Endothelial cell of umbilical vein (primary cell): ENCODE results near the gene TMEM14A. TPM values are rescaled to one million over a fixed set of nuclear protein-coding genes. Genes with fewer than 3 reads are reported as not detected.
A peak's percentile ranks its signal among the peaks of the same experiment; 100 is the strongest.

Experiments
- BruUV-seq: library from RNA; stranded (reverse); fragments of 400-500 nt; replicated peaks from 2 replicates; lab custom pipeline; 2021; lab: Mats Ljungman, UMichigan
- CTCF ChIA-PET: fragments of 300-600, 350-600 bp; sonication (Branson Sonifier 250); formaldehyde crosslinking; loops from one replicate; lab custom pipeline; 2021; ENCODE audit warnings: antibody characterized with exemption, inconsistent platforms; lab: Charles Lee
- POLR2A ChIA-PET: fragments of 300-600, 350-600 bp; sonication (Branson Sonifier 250); formaldehyde crosslinking; loops from one replicate; lab custom pipeline; 2021; ENCODE audit warnings: antibody characterized with exemption, inconsistent platforms; lab: Charles Lee
- DNase-seq: peaks from one replicate; pipeline ENCODE4 v3.0.0-alpha.2; 2011; ENCODE audit warnings: low read depth, low spot score
- FAIRE-seq: peaks from 2 replicates; lab custom pipeline; 2011; peaks lifted over from hg19 to GRCh38; lab: Jason Lieb, UNC
- H2AFZ ChIP-seq: 2 replicates; pipeline ENCODE4 v1.6.0; 2012; ENCODE audit warnings: low read depth, low read length, control low read depth, inconsistent platforms
- H3K27ac ChIP-seq: 2 replicates; pipeline ENCODE4 v1.5.1; 2011; ENCODE audit warnings: low read depth, mild to moderate bottlenecking, control low read depth, low read length, moderate library complexity; ENCODE audit not compliant: insufficient read depth
- H3K27me3 ChIP-seq, 2 experiments: 2 replicates each; pipeline versions ENCODE4 v1.6.0 to v1.6.1; 2011; ENCODE audit warnings: low read length in 2 of 2, mixed read lengths in 1 of 2; ENCODE audit not compliant: control insufficient read depth in 2 of 2, insufficient read depth in 2 of 2
- H3K36me3 ChIP-seq, 2 experiments: 2 replicates in 1 of 2; 3 replicates in 1 of 2; pipeline ENCODE4 v1.5.1; 2011; ENCODE audit warnings: low read length in 2 of 2, mild to moderate bottlenecking in 1 of 2, moderate library complexity in 1 of 2; ENCODE audit not compliant: control insufficient read depth in 2 of 2, insufficient read depth in 2 of 2; ENCODE audit errors: extremely low read depth in 1 of 2
- H3K4me1 ChIP-seq: 3 replicates; pipeline ENCODE4 v1.5.1; 2011; ENCODE audit warnings: mild to moderate bottlenecking, low read length; ENCODE audit not compliant: control insufficient read depth, insufficient read depth; ENCODE audit errors: extremely low read depth
- H3K4me2 ChIP-seq: 2 replicates; pipeline ENCODE4 v1.6.1; 2011; ENCODE audit warnings: low read length, control low read depth, mixed read lengths; ENCODE audit not compliant: insufficient read depth
- H3K4me3 ChIP-seq, 3 experiments: fragments of 200-600 bp in 1 of 3; sonication (generic), shearing (Covaris generic) in 1 of 3; replicated peaks in 1 of 3; 2 replicates each; pipeline ENCODE4 v1.5.1; 2011 to 2016; ENCODE audit warnings: control low read depth in 3 of 3, low read length in 3 of 3, mild to moderate bottlenecking in 2 of 3, inconsistent platforms in 1 of 3, low read depth in 1 of 3, moderate library complexity in 1 of 3; ENCODE audit not compliant: insufficient read depth in 1 of 3
- H3K79me2 ChIP-seq: 2 replicates; pipeline ENCODE4 v1.6.0; 2012; ENCODE audit warnings: low read length, inconsistent platforms; ENCODE audit not compliant: control insufficient read depth, insufficient read depth
- H3K9ac ChIP-seq: replicated peaks from 2 replicates; pipeline ENCODE3; 2011; ENCODE audit warnings: low read length, control low read depth; ENCODE audit not compliant: insufficient read depth; ENCODE audit errors: extremely low read depth
- H3K9me1 ChIP-seq: replicated peaks from 3 replicates; pipeline ENCODE4 v1.6.0; 2011; ENCODE audit warnings: mild to moderate bottlenecking, low read length; ENCODE audit not compliant: control insufficient read depth, insufficient read depth; ENCODE audit errors: extremely low read depth
- H3K9me3 ChIP-seq: replicated peaks from 2 replicates; pipeline ENCODE4 v1.5.1; 2012; ENCODE audit warnings: low read length, inconsistent platforms; ENCODE audit not compliant: control insufficient read depth, insufficient read depth
- H4K20me1 ChIP-seq: replicated peaks from 2 replicates; pipeline ENCODE3; 2011; ENCODE audit warnings: mild to moderate bottlenecking, low read length; ENCODE audit not compliant: control insufficient read depth, insufficient read depth; ENCODE audit errors: extremely low read depth
- EZH2 ChIP-seq: IDR thresholded peaks from 2 replicates; pipeline ENCODE4 v1.6.1; 2012; ENCODE audit warnings: borderline replicate concordance, low read depth, mild to moderate bottlenecking, moderate library complexity, low read length, inconsistent platforms; ENCODE audit not compliant: severe bottlenecking
- FOS ChIP-seq: IDR thresholded peaks from 2 replicates; pipeline ENCODE4 v1.6.1; 2011; ENCODE audit warnings: mild to moderate bottlenecking, low read length, moderate library complexity, borderline replicate concordance; ENCODE audit not compliant: insufficient read depth
- GATA2 ChIP-seq: IDR thresholded peaks from 2 replicates; pipeline ENCODE4 v1.7.0; 2011; ENCODE audit warnings: low read depth, mild to moderate bottlenecking, moderate library complexity, mixed read lengths, low read length; ENCODE audit not compliant: insufficient read length, insufficient read depth
- JUN ChIP-seq: IDR thresholded peaks from 2 replicates; pipeline ENCODE4 v1.6.1; 2011; ENCODE audit warnings: borderline replicate concordance, low read depth; ENCODE audit not compliant: insufficient read length, insufficient read depth
- MAX ChIP-seq: IDR thresholded peaks from 2 replicates; pipeline ENCODE4 v1.6.1; 2011; ENCODE audit not compliant: insufficient read depth, insufficient read length
- MYC ChIP-seq: IDR thresholded peaks from one replicate; pipeline ENCODE4 v1.6.1; 2011; ENCODE audit warnings: mild to moderate bottlenecking, low read depth, low read length
- POLR2A ChIP-seq: IDR thresholded peaks from 2 replicates; pipeline ENCODE4 v1.6.1; 2012; ENCODE audit warnings: low read depth, mild to moderate bottlenecking, control low read depth, low read length
- POLR2AphosphoS5 ChIP-seq: IDR thresholded peaks from 2 replicates; pipeline ENCODE4 v1.6.1; 2012; ENCODE audit warnings: low read depth, mild to moderate bottlenecking, control low read depth, low read length, moderate library complexity; ENCODE audit not compliant: insufficient read depth
- dilution Hi-C: fragments of 300-500 bp; cut with MboI; formaldehyde crosslinking; loops from one replicate; pipeline ENCODE4 v1.15.0; 2019; ENCODE audit warnings: low sequenced_read_pairs; ENCODE audit not compliant: extremely low pct_ligation_motif_present
- intact Hi-C: fragments of 100-400 bp; cut with micrococcal nuclease; formaldehyde crosslinking; loops from one replicate; pipeline ENCODE4 v1.10.0; 2022
- polyA plus RNA-seq, 4 experiments: library from polyadenylated mRNA; depleted of rRNA in 3 of 4; stranded (reverse) in 3 of 4; unstranded in 1 of 4; fragments of >200 nt; gene quantifications; 2 replicates each; pipeline versions ENCODE4 v1.2.1 to v1.2.3, GENCODE V29; 2011 to 2012; ENCODE audit warnings: missing spikeins in 1 of 4
- total RNA-seq: library from RNA; stranded (reverse); gene quantifications from 2 replicates; pipeline ENCODE4 v1.2.3, GENCODE V29; 2021
- TF ChIP-seq, protein P1 (sequence below), 2 donors: IDR thresholded peaks; 1 replicate in 1 of 2; 2 replicates in 1 of 2; pipeline ENCODE4 v1.5.1; 2011; ENCODE audit warnings: low read length in 2 of 2, mild to moderate bottlenecking in 2 of 2, moderate library complexity in 2 of 2, control low read depth in 1 of 2, inconsistent platforms in 1 of 2, low read depth in 1 of 2; ENCODE audit not compliant: insufficient read depth in 1 of 2; ENCODE audit errors: extremely low read depth in 1 of 2

The TMEM14A gene
- total and polyA plus RNA-seq, 2 donors (not counting 3 experiments of a cell fraction or from before 2014, with no cell fraction given), result 19.5 to 33.7 TPM

DNA sequence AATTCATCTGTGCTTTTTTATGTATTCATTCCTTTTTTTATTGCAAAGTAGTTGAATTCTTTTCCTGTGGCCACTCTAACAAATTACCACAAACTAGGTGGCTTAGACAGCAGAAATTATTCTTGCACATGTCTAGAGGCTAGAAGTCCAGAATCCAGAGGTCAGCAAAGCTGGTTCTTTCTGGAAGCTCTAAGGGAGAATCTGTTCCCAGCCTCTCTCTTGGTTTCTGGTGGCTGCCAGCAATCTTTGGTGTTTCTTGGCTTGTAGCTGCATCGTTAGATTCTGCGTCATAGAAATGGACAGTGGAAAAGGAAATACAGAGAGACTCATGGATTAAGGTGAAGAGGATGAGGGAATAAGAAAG, 53.1 kb downstream of the TMEM14A start:
- Histone ChIP-seq H2AFZ (no peak overlapping the region), H4K20me1 (no peaks in the 10 kb centered on the region), H3K36me3 (no peaks in the 10 kb centered on the region), H3K9me3 (no peaks in the 10 kb centered on the region), H3K9me1 (no peaks in the 10 kb centered on the region), H3K27me3 (peaks cover 0 to 6% of the 10 kb centered on the region in 2 experiments), H3K27ac (no peak overlapping the region), H3K4me2 (no peak overlapping the region), H3K4me3 (no peak overlapping the region), H3K79me2 (no peaks in the 10 kb centered on the region), H3K9ac (no peak overlapping the region), H3K4me1 (no peaks in the 10 kb centered on the region)
- intact Hi-C loops (no loop called here), dilution Hi-C loops (no loop called here)
- TF ChIP-seq, protein P1, sequence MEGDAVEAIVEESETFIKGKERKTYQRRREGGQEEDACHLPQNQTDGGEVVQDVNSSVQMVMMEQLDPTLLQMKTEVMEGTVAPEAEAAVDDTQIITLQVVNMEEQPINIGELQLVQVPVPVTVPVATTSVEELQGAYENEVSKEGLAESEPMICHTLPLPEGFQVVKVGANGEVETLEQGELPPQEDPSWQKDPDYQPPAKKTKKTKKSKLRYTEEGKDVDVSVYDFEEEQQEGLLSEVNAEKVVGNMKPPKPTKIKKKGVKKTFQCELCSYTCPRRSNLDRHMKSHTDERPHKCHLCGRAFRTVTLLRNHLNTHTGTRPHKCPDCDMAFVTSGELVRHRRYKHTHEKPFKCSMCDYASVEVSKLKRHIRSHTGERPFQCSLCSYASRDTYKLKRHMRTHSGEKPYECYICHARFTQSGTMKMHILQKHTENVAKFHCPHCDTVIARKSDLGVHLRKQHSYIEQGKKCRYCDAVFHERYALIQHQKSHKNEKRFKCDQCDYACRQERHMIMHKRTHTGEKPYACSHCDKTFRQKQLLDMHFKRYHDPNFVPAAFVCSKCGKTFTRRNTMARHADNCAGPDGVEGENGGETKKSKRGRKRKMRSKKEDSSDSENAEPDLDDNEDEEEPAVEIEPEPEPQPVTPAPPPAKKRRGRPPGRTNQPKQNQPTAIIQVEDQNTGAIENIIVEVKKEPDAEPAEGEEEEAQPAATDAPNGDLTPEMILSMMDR (IDR thresholded peaks at IDR 0.05; ENCODE audit: extremely low read depth in 1 of 2, insufficient read depth in 1 of 2, low read depth in 1 of 2, low read length in 2 of 2), result no peak
- TF ChIP-seq EZH2, result no peak
- TF ChIP-seq POLR2A, result no peak
- TF ChIP-seq GATA2, result no peak
- no peak for TF ChIP-seq FOS
- TF ChIP-seq MYC, result no peak
- no peak for TF ChIP-seq POLR2AphosphoS5
- TF ChIP-seq JUN, result no peak
- TF ChIP-seq MAX, result no peak
- POLR2A ChIA-PET, result no interaction called here
- no TSS peak for BruUV-seq
- CTCF ChIA-PET, result interaction anchor here (1.0 to 2.0 kb wide), 6 partner anchors 9 to 760 kb away, joined by 3 to 5 read pairs (median 4); partner anchors contain the start of gene FBXO9
- FAIRE-seq (no peak), DNase-seq (peak; percentile 2)
